ENCODE measurements around the gene TCF7L1. TPM values are rescaled to one million over a fixed set of nuclear protein-coding genes. Genes with fewer than 3 reads are reported as not detected.

Gene TCF7L1
- polyA plus RNA-seq, 1 of the 3 experiments (the other 2 are of a cell fraction): 3.7 TPM

GRCh38 chr2:85243101-85244072, 110.2 kb downstream of the TCF7L1 start:
- Histone ChIP-seq H3K27ac (ENCODE audit: low read depth in 2 of 2, low read length in 1 of 2) (no peak overlapping the region), H3K79me2 (ENCODE audit: insufficient read depth) (no peaks in the 10 kb centered on the region), H3F3A (replicated peaks; ENCODE audit: insufficient read depth) (no peaks in the 10 kb centered on the region), H4K20me1 (ENCODE audit: insufficient read depth) (0 out of 2 replicates have a peak, but pooled peaks cover 3% of the 10 kb centered on the region), H3K9ac (no peak overlapping the region), H3K27me3 (ENCODE audit: insufficient read depth) (no peaks in the 10 kb centered on the region), H3K9me3 (no peaks in the 10 kb centered on the region), H3K4me2 (no peak overlapping the region), H2AFZ (ENCODE audit: low read depth) (no peak overlapping the region), H3K9me2 (no peaks in the 10 kb centered on the region), H3K36me3 (replicated peaks in 1 of 2; ENCODE audit: control insufficient read depth in 1 of 2, insufficient read depth in 2 of 2, low read length in 1 of 2) (no peaks in the 10 kb centered on the region), H3K4me3 (ENCODE audit: low read depth in 2 of 2, low read length in 1 of 2) (no peak overlapping the region), H3K4me1 (ENCODE audit: control insufficient read depth in 1 of 2, insufficient read depth in 2 of 2, low read depth in 1 of 2, low read length in 1 of 2) (peaks cover 23 to 26% of the 10 kb centered on the region in 2 experiments)
- ChIA-PET CTCF (interaction anchor here (0.9 to 6.0 kb wide), 12 partner anchors 8 to 177 kb away, joined by 3 to 33 read pairs (median 4); no protein-coding TSS in a partner anchor), POLR2A (interaction anchor here (0.6 kb wide), 1 partner anchor 281 kb away, joined by 3 read pairs; no protein-coding TSS in a partner anchor)
- TF ChIP-seq NRF1 (IDR thresholded peaks at IDR 0.05; ENCODE audit: low read depth, low read length) (no peak), RAD21 (IDR thresholded peaks at IDR 0.05; ENCODE audit: low read length) (peak; percentile 64), IRF3 (IDR thresholded peaks at IDR 0.05; ENCODE audit: low read depth, low read length) (no peak), GATA2 (CRISPR knock-in tag; IDR thresholded peaks at IDR 0.05) (no peak), SMC3 (IDR thresholded peaks at IDR 0.05; ENCODE audit: low read depth, low read length) (peak; percentile 51; the same call in 1 of the 2 replicates), CTCF (IDR thresholded peaks at IDR 0.05) (peak; percentile 52), EZH2phosphoT487 (IDR thresholded peaks at IDR 0.05; ENCODE audit: borderline replicate concordance, low read depth) (no peak)
- peak; percentile 66 for DNase-seq
- WGBS (ENCODE audit: low lambda C conversion rate): 86% methylated on average over 24 of the region's 24 CpGs

GRCh38 chr2:85244828-85245227, 111.6 kb downstream of the TCF7L1 start:
- no peaks in the 10 kb centered on the region for H4K20me1 ChIP-seq (ENCODE audit: insufficient read depth)
- H3K27me3 ChIP-seq (ENCODE audit: insufficient read depth): no peaks in the 10 kb centered on the region
- H3K4me3 ChIP-seq (ENCODE audit: low read depth in 2 of 2, low read length in 1 of 2): no peak overlapping the region
- no peak overlapping the region for H2AFZ ChIP-seq (ENCODE audit: low read depth)
- H3K9me3 ChIP-seq: no peaks in the 10 kb centered on the region
- H3K9me2 ChIP-seq: no peaks in the 10 kb centered on the region
- ChIA-PET CTCF (interaction anchor here (1.0 to 6.0 kb wide), 10 partner anchors 9 to 180 kb away, joined by 3 to 33 read pairs (median 4); no protein-coding TSS in a partner anchor), POLR2A (no interaction called here)
- H3F3A ChIP-seq (replicated peaks; ENCODE audit: insufficient read depth): peaks cover 7% of the 10 kb centered on the region
- no peak overlapping the region for H3K9ac ChIP-seq
- WGBS (ENCODE audit: low lambda C conversion rate): 82% methylated on average over 7 of the region's 7 CpGs
- no peaks in the 10 kb centered on the region for H3K36me3 ChIP-seq (replicated peaks in 1 of 2; ENCODE audit: control insufficient read depth in 1 of 2, insufficient read depth in 2 of 2, low read length in 1 of 2)
- DNase-seq: no peak
- peaks cover 28 to 38% of the 10 kb centered on the region in 2 experiments for H3K4me1 ChIP-seq (ENCODE audit: control insufficient read depth in 1 of 2, insufficient read depth in 2 of 2, low read depth in 1 of 2, low read length in 1 of 2)
- H3K79me2 ChIP-seq (ENCODE audit: insufficient read depth): no peaks in the 10 kb centered on the region; the same call in 1 of the 2 replicates
- H3K27ac ChIP-seq (ENCODE audit: low read depth in 2 of 2, low read length in 1 of 2): no peak overlapping the region
- H3K4me2 ChIP-seq: no peak overlapping the region
- TF ChIP-seq EP300 (IDR thresholded peaks at IDR 0.05; ENCODE audit: borderline replicate concordance in 1 of 2, low read depth in 1 of 2, low read length in 1 of 2) (no peak), MAX (IDR thresholded peaks at IDR 0.05; ENCODE audit: low read depth) (no peak), CHD2 (IDR thresholded peaks at IDR 0.05; ENCODE audit: low read length, partially characterized antibody) (no peak), TAF1 (IDR thresholded peaks at IDR 0.05; ENCODE audit: borderline replicate concordance, low read depth, low read length) (no peak), TCF12 (IDR thresholded peaks at IDR 0.05) (no peak), IRF3 (IDR thresholded peaks at IDR 0.05; ENCODE audit: low read depth, low read length) (no peak), GABPA (IDR thresholded peaks at IDR 0.05; ENCODE audit: low read depth) (no peak), RFX5 (IDR thresholded peaks at IDR 0.05; ENCODE audit: low read length) (no peak), YY1 (IDR thresholded peaks at IDR 0.05; ENCODE audit: low read depth) (no peak), RCOR1 (IDR thresholded peaks at IDR 0.05; ENCODE audit: low read length) (no peak), USF1 (IDR thresholded peaks at IDR 0.05; ENCODE audit: borderline replicate concordance, low read depth) (no peak), SIN3A (IDR thresholded peaks at IDR 0.05; ENCODE audit: borderline replicate concordance, low read depth, low read length) (no peak), NRF1 (IDR thresholded peaks at IDR 0.05; ENCODE audit: low read depth, low read length) (no peak), PBX3 (IDR thresholded peaks at IDR 0.05) (no peak)

All from SK-N-SH (cell line).